Left lung (tissue), 10 donors: ENCODE measurements around the gene PTCD3. TPM values are rescaled to one million over a fixed set of nuclear protein-coding genes. Genes with fewer than 3 reads are reported as not detected.

Experiments used
- ATAC-seq: fragments of 200-7000 bp; cut with Tn5 transposase; one replicate; pipeline ENCODE4 v1.9.1; 2020; ENCODE audit warnings: moderate library complexity
- DNase-seq, 4 donors: peaks; one replicate each; pipeline ENCODE4 v3.0.0-alpha.2; 2013 to 2020
- H3K27ac ChIP-seq, 2 donors: fragments of 200-600 bp; sonication (generic) in 1 of 2; one replicate each; pipeline versions ENCODE4 v1.5.0 to v1.8.0; 2020 to 2021
- H3K27me3 ChIP-seq, 2 donors: fragments of 200-600 bp; sonication (generic) in 1 of 2; one replicate each; pipeline versions ENCODE4 v1.5.0 to v1.8.0; 2020 to 2021
- H3K36me3 ChIP-seq, 2 donors: fragments of 200-600 bp; sonication (generic) in 1 of 2; one replicate each; pipeline versions ENCODE4 v1.5.0 to v1.8.0; 2020 to 2021
- H3K4me1 ChIP-seq, 2 donors: fragments of 200-600 bp; one replicate each; pipeline ENCODE4 v1.8.0; 2021
- H3K4me3 ChIP-seq, 2 donors: fragments of 200-600 bp; sonication (generic) in 1 of 2; one replicate each; pipeline versions ENCODE4 v1.5.0 to v1.8.0; 2020 to 2021; ENCODE audit warnings: mild to moderate bottlenecking in 1 of 2
- H3K9me3 ChIP-seq, 2 donors: fragments of 200-600 bp; sonication (generic) in 1 of 2; one replicate each; pipeline versions ENCODE4 v1.5.0 to v1.8.0; 2020 to 2021
- CTCF ChIP-seq, 2 donors: fragments of 200-600 bp; sonication (generic) in 1 of 2; IDR thresholded peaks; one replicate each; pipeline versions ENCODE4 v1.5.0 to v1.8.0; 2021; ENCODE audit warnings: antibody characterized with exemption in 2 of 2
- intact Hi-C, 2 donors: fragments of 100-400 bp; cut with DNase I; formaldehyde crosslinking; loops; one replicate each; pipeline versions ENCODE4 v1.11.2 to v1.14.2; 2022
- polyA plus RNA-seq, 6 donors: library from polyadenylated mRNA; unstranded; fragments of 120-200 nt; gene quantifications; one replicate each; pipeline ENCODE4 v1.2.1, GENCODE V29; 2013; ENCODE audit not compliant: insufficient read length in 6 of 6
- total RNA-seq, 2 donors: library from RNA; stranded (reverse); fragmentation: NEBNext Ultra II Directional; extraction: Animal tissue kit (Norgen Biotek cat#: 25700); gene quantifications; one replicate each; pipeline ENCODE4 v1.2.1, GENCODE V29; 2021
- donor health status: DM: no; HTN: yes; CAD: no.
- donor health status: DM: no; HTN: no; CAD: no.

The PTCD3 gene
- total and polyA plus RNA-seq, 8 donors, result 76.8 to 175 (median 137) TPM

- H3K4me1 ChIP-seq, result peaks cover 0 to 4% of the 10 kb centered on the region in 2 donors
- H3K36me3 ChIP-seq, result peaks cover 0 to 100% of the 10 kb centered on the region in 2 donors
- H3K9me3 ChIP-seq, result no peaks in the 10 kb centered on the region
- no peak overlapping the region for H3K4me3 ChIP-seq
- no peak for ATAC-seq
- no peak for TF ChIP-seq CTCF (IDR thresholded peaks at IDR 0.05)
- H3K27ac ChIP-seq, result no peak overlapping the region
- no peak for DNase-seq
- intact Hi-C loops, result no loop called here
- no peaks in the 10 kb centered on the region for H3K27me3 ChIP-seq
Measured at GRCh38 chr2:86142436-86143257, 36.6 kb downstream of the PTCD3 start.

- Histone ChIP-seq H3K27me3 (no peaks in the 10 kb centered on the region), H3K9me3 (no peaks in the 10 kb centered on the region), H3K27ac (no peak overlapping the region), H3K36me3 (peaks cover 0 to 100% of the 10 kb centered on the region in 2 donors), H3K4me3 (no peak overlapping the region), H3K4me1 (peaks cover 0 to 4% of the 10 kb centered on the region in 2 donors)
- intact Hi-C loops, result no loop called here
- TF ChIP-seq CTCF (IDR thresholded peaks at IDR 0.05), result no peak
- no peak for DNase-seq
- ATAC-seq, result no peak
Measured at GRCh38 chr2:86143307-86143706, 37.3 kb downstream of the PTCD3 start.

- Histone ChIP-seq H3K27ac (no peak overlapping the region), H3K9me3 (no peaks in the 10 kb centered on the region), H3K4me1 (peaks cover 0 to 4% of the 10 kb centered on the region in 2 donors), H3K36me3 (peaks cover 0 to 100% of the 10 kb centered on the region in 2 donors), H3K4me3 (no peak overlapping the region), H3K27me3 (no peaks in the 10 kb centered on the region)
- TF ChIP-seq CTCF (IDR thresholded peaks at IDR 0.05), result no peak
- intact Hi-C loops, result no loop called here
- ATAC-seq (no peak), DNase-seq (no peak)
Measured at GRCh38 chr2:86143926-86144685, 38.1 kb downstream of the PTCD3 start.

- TF ChIP-seq CTCF (IDR thresholded peaks at IDR 0.05), result no peak
- ATAC-seq (no peak), DNase-seq (no peak)
- Histone ChIP-seq H3K4me1 (peaks cover 0 to 4% of the 10 kb centered on the region in 2 donors), H3K4me3 (no peak overlapping the region), H3K36me3 (peaks cover 0 to 88% of the 10 kb centered on the region in 2 donors), H3K27ac (no peak overlapping the region), H3K9me3 (no peaks in the 10 kb centered on the region), H3K27me3 (no peaks in the 10 kb centered on the region)
- intact Hi-C loops, result no loop called here
Measured at GRCh38 chr2:86147793-86148192, 41.8 kb downstream of the PTCD3 start.

- Histone ChIP-seq H3K4me3 (no peak overlapping the region), H3K36me3 (peaks cover 0 to 78% of the 10 kb centered on the region in 2 donors), H3K27ac (no peak overlapping the region), H3K9me3 (no peaks in the 10 kb centered on the region), H3K27me3 (no peaks in the 10 kb centered on the region), H3K4me1 (no peaks in the 10 kb centered on the region)
- intact Hi-C loops, result no loop called here
- TF ChIP-seq CTCF (IDR thresholded peaks at IDR 0.05), result no peak
- ATAC-seq (no peak), DNase-seq (no peak)
Measured at GRCh38 chr2:86150502-86150901, 44.5 kb downstream of the PTCD3 start.
